Endothelial cell of umbilical vein (primary cell): Measurements from ENCODE around the gene SLC2A11.

Source experiments
- EZH2 ChIP-seq: IDR thresholded peaks from 2 replicates; pipeline ENCODE4 v1.6.1; 2012; ENCODE audit warnings: borderline replicate concordance, low read depth, mild to moderate bottlenecking, moderate library complexity, low read length, inconsistent platforms; ENCODE audit not compliant: severe bottlenecking
- FOS ChIP-seq: IDR thresholded peaks from 2 replicates; pipeline ENCODE4 v1.6.1; 2011; ENCODE audit warnings: mild to moderate bottlenecking, low read length, moderate library complexity, borderline replicate concordance; ENCODE audit not compliant: insufficient read depth
- POLR2A ChIP-seq: IDR thresholded peaks from 2 replicates; pipeline ENCODE4 v1.6.1; 2012; ENCODE audit warnings: low read depth, mild to moderate bottlenecking, control low read depth, low read length
- POLR2AphosphoS5 ChIP-seq: IDR thresholded peaks from 2 replicates; pipeline ENCODE4 v1.6.1; 2012; ENCODE audit warnings: low read depth, mild to moderate bottlenecking, control low read depth, low read length, moderate library complexity; ENCODE audit not compliant: insufficient read depth
- TF ChIP-seq, protein P1 (sequence below), 2 donors: IDR thresholded peaks; 1 replicate in 1 of 2; 2 replicates in 1 of 2; pipeline ENCODE4 v1.5.1; 2011; ENCODE audit warnings: low read length in 2 of 2, mild to moderate bottlenecking in 2 of 2, moderate library complexity in 2 of 2, control low read depth in 1 of 2, inconsistent platforms in 1 of 2, low read depth in 1 of 2; ENCODE audit not compliant: insufficient read depth in 1 of 2; ENCODE audit errors: extremely low read depth in 1 of 2
- TF ChIP-seq, protein P2 (sequence below): IDR thresholded peaks from 2 replicates; pipeline ENCODE4 v1.6.1; 2011; ENCODE audit not compliant: insufficient read depth, insufficient read length

DNA sequence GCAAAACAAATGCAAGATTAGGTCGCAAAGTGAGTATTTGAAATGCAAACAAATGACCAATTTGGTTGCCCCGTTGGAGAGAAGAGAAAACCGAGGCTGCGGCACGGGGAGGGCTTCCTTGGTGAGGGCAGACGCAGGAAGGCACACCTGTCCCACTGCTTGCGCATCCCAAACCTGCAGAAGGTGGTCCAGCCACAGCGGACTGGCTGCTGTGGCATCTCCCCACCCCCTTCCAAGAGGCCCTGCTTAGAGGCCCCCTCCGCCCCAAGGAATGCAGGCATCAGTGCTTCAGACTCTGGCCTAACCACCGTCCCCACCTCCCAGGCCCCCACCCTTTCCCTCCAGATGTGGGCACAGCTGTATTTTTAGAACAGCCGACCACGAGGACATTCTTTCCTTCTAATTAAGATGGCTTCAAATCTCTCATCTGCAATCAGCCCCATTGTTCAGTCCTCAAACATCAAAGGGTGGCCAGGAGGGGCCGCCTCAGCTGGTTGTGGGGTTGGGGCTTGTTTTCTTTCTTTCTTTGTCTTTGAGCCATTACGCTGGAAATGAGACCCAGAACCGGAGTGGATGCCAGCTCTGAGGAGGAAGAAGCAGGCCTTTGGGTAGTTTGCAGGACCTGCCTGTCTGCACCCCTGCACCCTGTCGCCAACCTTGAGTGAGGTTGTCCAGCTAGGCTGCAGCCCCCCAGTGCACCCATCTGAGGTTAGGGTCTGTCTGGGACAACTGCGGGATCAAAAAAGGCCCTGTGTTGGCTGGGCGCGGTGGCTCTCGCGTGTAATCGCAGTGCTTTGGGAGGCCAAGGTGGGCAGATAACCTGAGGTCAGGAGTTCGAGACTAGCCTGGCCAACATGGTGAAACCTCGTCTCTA lies 9.4 kb upstream of the SLC2A11 start:
- TF ChIP-seq, protein P1, sequence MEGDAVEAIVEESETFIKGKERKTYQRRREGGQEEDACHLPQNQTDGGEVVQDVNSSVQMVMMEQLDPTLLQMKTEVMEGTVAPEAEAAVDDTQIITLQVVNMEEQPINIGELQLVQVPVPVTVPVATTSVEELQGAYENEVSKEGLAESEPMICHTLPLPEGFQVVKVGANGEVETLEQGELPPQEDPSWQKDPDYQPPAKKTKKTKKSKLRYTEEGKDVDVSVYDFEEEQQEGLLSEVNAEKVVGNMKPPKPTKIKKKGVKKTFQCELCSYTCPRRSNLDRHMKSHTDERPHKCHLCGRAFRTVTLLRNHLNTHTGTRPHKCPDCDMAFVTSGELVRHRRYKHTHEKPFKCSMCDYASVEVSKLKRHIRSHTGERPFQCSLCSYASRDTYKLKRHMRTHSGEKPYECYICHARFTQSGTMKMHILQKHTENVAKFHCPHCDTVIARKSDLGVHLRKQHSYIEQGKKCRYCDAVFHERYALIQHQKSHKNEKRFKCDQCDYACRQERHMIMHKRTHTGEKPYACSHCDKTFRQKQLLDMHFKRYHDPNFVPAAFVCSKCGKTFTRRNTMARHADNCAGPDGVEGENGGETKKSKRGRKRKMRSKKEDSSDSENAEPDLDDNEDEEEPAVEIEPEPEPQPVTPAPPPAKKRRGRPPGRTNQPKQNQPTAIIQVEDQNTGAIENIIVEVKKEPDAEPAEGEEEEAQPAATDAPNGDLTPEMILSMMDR (IDR thresholded peaks at IDR 0.05; ENCODE audit: extremely low read depth in 1 of 2, insufficient read depth in 1 of 2, low read depth in 1 of 2, low read length in 2 of 2) = no peak
- TF ChIP-seq EZH2 (no peak), POLR2A (no peak), POLR2AphosphoS5 (no peak), FOS (no peak)
- TF ChIP-seq, protein P2, sequence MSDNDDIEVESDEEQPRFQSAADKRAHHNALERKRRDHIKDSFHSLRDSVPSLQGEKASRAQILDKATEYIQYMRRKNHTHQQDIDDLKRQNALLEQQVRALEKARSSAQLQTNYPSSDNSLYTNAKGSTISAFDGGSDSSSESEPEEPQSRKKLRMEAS = no peak
